ENCODE measurements around the gene MEOX2. TPM values are rescaled to one million over a fixed set of nuclear protein-coding genes. Genes with fewer than 3 reads are reported as not detected.

Gene MEOX2
- total RNA-seq, 1 experiment from 2014 or later = not detected

- Histone ChIP-seq H3K4me1 (ENCODE audit: insufficient read depth, low read length) (no peaks in the 10 kb centered on the region), H2BK120ac (ENCODE audit: low read depth, low read length, poor library complexity, severe bottlenecking) (no peak overlapping the region), H2BK15ac (ENCODE audit: low read depth, low read length) (no peak overlapping the region), H3K18ac (ENCODE audit: insufficient read length, low read depth, low read length) (no peak overlapping the region), H3K9me3 (ENCODE audit: control insufficient read depth, low read depth, low read length) (no peaks in the 10 kb centered on the region), H3K56ac (ENCODE audit: insufficient read length, low read depth, low read length) (no peak overlapping the region), H3K79me2 (ENCODE audit: insufficient read depth, low read length) (no peaks in the 10 kb centered on the region), H3K27me3 (ENCODE audit: insufficient read depth, low read length) (no peaks in the 10 kb centered on the region), H4K91ac (ENCODE audit: insufficient read length, low read depth, low read length) (no peak overlapping the region), H3K9ac (ENCODE audit: extremely low read depth, insufficient read length, low read length) (no peak overlapping the region), H4K5ac (ENCODE audit: insufficient read length, low read depth, low read length) (no peak overlapping the region), H4K8ac (replicated peaks; ENCODE audit: insufficient read length, low read depth, low read length) (no peak overlapping the region), H2AK5ac (ENCODE audit: insufficient read length, low read length) (no peak overlapping the region), H3T11ph (ENCODE audit: low read length) (no peak overlapping the region), H3K23me2 (ENCODE audit: insufficient read length, low read depth, low read length, poor library complexity, severe bottlenecking) (no peaks in the 10 kb centered on the region), H3K4me2 (ENCODE audit: insufficient read depth, insufficient read length, low read length) (no peak overlapping the region), H3K14ac (ENCODE audit: insufficient read depth, low read length) (no peak overlapping the region), H2BK5ac (ENCODE audit: insufficient read length, low read length) (no peak overlapping the region), H2BK20ac (ENCODE audit: low read depth, low read length, poor library complexity, severe bottlenecking) (no peak overlapping the region), H2BK12ac (ENCODE audit: insufficient read length, low read depth, low read length) (no peak overlapping the region), H3K27ac (ENCODE audit: insufficient read length, low read depth, low read length) (no peak overlapping the region), H2AFZ (ENCODE audit: low read length) (no peak overlapping the region), H3K79me1 (ENCODE audit: insufficient read depth, low read depth, low read length, poor library complexity, severe bottlenecking) (no peaks in the 10 kb centered on the region), H3K23ac (ENCODE audit: insufficient read length, low read depth, low read length) (no peak overlapping the region), H3K4ac (ENCODE audit: low read depth, low read length) (no peak overlapping the region), H4K20me1 (ENCODE audit: control insufficient read depth, insufficient read depth, insufficient read length) (no peaks in the 10 kb centered on the region)
- no peak overlapping the region for H3K4me3 Mint-ChIP-seq
- no peak overlapping the region for H3K27ac Mint-ChIP-seq
- no peak for DNase-seq
- H3K9me3 Mint-ChIP-seq = no peaks in the 10 kb centered on the region
- no CpG with 5 or more reads among the region's 2 CpGs for WGBS (ENCODE audit: extremely low coverage, insufficient read length, low lambda C conversion rate)
- H3K27me3 Mint-ChIP-seq (ENCODE audit: low read depth) = no peaks in the 10 kb centered on the region
- H3K36me3 Mint-ChIP-seq (ENCODE audit: insufficient read depth in 1 of 3, low read depth in 3 of 3) = no peaks in the 10 kb centered on the region
- no peak for TF ChIP-seq CTCF (conservative IDR thresholded peaks at IDR 0.05)
- H3K4me1 Mint-ChIP-seq = no peaks in the 10 kb centered on the region
Measured at GRCh38 chr7:15652776-15653290, 33.6 kb downstream of the MEOX2 start.
